K562 (cell line): Measurements from ENCODE around the gene RXYLT1. TPM values are rescaled to one million over a fixed set of nuclear protein-coding genes. Genes with fewer than 3 reads are reported as not detected.

ENCODE experiments used
- ATAC-seq: fragments of 200-7000 bp; cut with Tn5 transposase; 3 replicates; pipeline ENCODE4 v1.9.1; 2020; ENCODE audit warnings: moderate library complexity
- BruUV-seq: library from RNA; stranded (reverse); fragments of 400-500 nt; replicated peaks from 2 replicates; lab custom pipeline; 2021; lab: Mats Ljungman, UMichigan
- CTCF ChIA-PET: fragments of 300-600 bp; formaldehyde crosslinking; extraction: SDS; loops from one replicate; lab custom pipeline; 2021; ENCODE audit warnings: low intra/inter-chr PET ratio; lab: Yijun Ruan, JAX
- POLR2A ChIA-PET: fragments of 300-600, 350-650 bp; sonication (Branson Sonifier 250); formaldehyde crosslinking; extraction: SDS; loops from one replicate; lab custom pipeline; 2021; ENCODE audit warnings: antibody characterized with exemption, inconsistent platforms; lab: Yijun Ruan, JAX
- DNase-seq, 4 experiments: peaks; one replicate each; pipeline versions ENCODE4 v3.0.0 to v3.0.0-alpha.2; 2011 to 2018; ENCODE audit warnings: low spot score in 3 of 4, mixed read lengths in 3 of 4; ENCODE audit errors: extremely low read depth in 1 of 4
- FAIRE-seq: peaks from 2 replicates; lab custom pipeline; 2011; peaks lifted over from hg19 to GRCh38; lab: Jason Lieb, UNC
- H2AFZ ChIP-seq: 2 replicates; pipeline ENCODE4 v1.6.0; 2011; ENCODE audit warnings: low read depth, low read length, control low read depth, inconsistent platforms
- H3K27ac ChIP-seq: fragments of 200-600 bp; 3 replicates; pipeline ENCODE4 v1.8.0; 2011; ENCODE audit warnings: low read depth, mild to moderate bottlenecking, control low read depth, inconsistent platforms, low read length, moderate library complexity, mixed read lengths; ENCODE audit errors: extremely low read depth
- H3K27me3 ChIP-seq, 2 experiments: fragments of 300-600 bp in 1 of 2; 2 replicates in 1 of 2; 3 replicates in 1 of 2; pipeline versions ENCODE4 v1.6.0 to v1.8.0; 2011; ENCODE audit warnings: inconsistent platforms in 2 of 2, low read length in 2 of 2, mild to moderate bottlenecking in 1 of 2, mixed read lengths in 1 of 2, moderate library complexity in 1 of 2; ENCODE audit not compliant: control insufficient read depth in 2 of 2, insufficient read depth in 2 of 2
- H3K36me3 ChIP-seq: fragments of 300-600 bp; 3 replicates; pipeline ENCODE4 v1.8.0; 2011; ENCODE audit warnings: mild to moderate bottlenecking, low read length, inconsistent platforms; ENCODE audit not compliant: control insufficient read depth, insufficient read depth
- H3K4me1 ChIP-seq, 2 experiments: fragments of 200-600 bp in 1 of 2; replicated peaks in 1 of 2; 2 replicates in 1 of 2; 3 replicates in 1 of 2; pipeline versions ENCODE4 v1.5.1 to v1.8.0; 2011; ENCODE audit warnings: inconsistent platforms in 2 of 2, low read length in 2 of 2, mild to moderate bottlenecking in 1 of 2, mixed read lengths in 1 of 2, moderate library complexity in 1 of 2; ENCODE audit not compliant: control insufficient read depth in 2 of 2, insufficient read depth in 2 of 2
- H3K4me2 ChIP-seq: 2 replicates; pipeline ENCODE4 v1.6.1; 2011; ENCODE audit warnings: low read length, control low read depth, inconsistent platforms, mixed read lengths; ENCODE audit not compliant: insufficient read depth
- H3K4me3 ChIP-seq: fragments of 200-600 bp; sonication (generic), shearing (Covaris generic); 2 replicates; pipeline ENCODE4 v1.5.1; 2016; ENCODE audit warnings: control low read depth, inconsistent platforms
- H3K79me2 ChIP-seq: fragments of 200-600 bp; 3 replicates; pipeline ENCODE4 v1.8.0; 2011; ENCODE audit warnings: low read length, inconsistent platforms; ENCODE audit not compliant: control insufficient read depth, insufficient read depth
- H3K9ac ChIP-seq, 2 experiments: 2 replicates each; pipeline versions ENCODE4 v1.6.0 to v1.6.1; 2011; ENCODE audit warnings: low read depth in 2 of 2, low read length in 2 of 2, control low read depth in 1 of 2, inconsistent platforms in 1 of 2, mild to moderate bottlenecking in 1 of 2, mixed read lengths in 1 of 2; ENCODE audit not compliant: insufficient read depth in 1 of 2
- H3K9me1 ChIP-seq: one replicate; pipeline ENCODE4 v1.6.0; 2011; ENCODE audit warnings: inconsistent platforms, mild to moderate bottlenecking, low read length, moderate library complexity; ENCODE audit not compliant: control insufficient read depth, insufficient read depth
- H3K9me3 ChIP-seq: replicated peaks from 2 replicates; pipeline ENCODE4 v1.5.1; 2011; ENCODE audit warnings: low read depth, low read length, inconsistent platforms; ENCODE audit not compliant: control insufficient read depth, insufficient read depth
- H4K20me1 ChIP-seq: replicated peaks from 2 replicates; pipeline ENCODE4 v1.6.1; 2011; ENCODE audit warnings: low read length, inconsistent platforms, mixed read lengths; ENCODE audit not compliant: control insufficient read depth, insufficient read depth
- MAFK ChIP-seq: IDR thresholded peaks from 2 replicates; pipeline ENCODE4 v1.6.1; 2011; ENCODE audit warnings: low read length, improper control_type of control experiment
- NFE2L1 ChIP-seq: fragments of 450-650 bp; IDR thresholded peaks from 2 replicates; pipeline ENCODE4 v1.6.1; 2016; ENCODE audit warnings: missing genetic modification characterization, low read depth, mild to moderate bottlenecking, missing compliant biosample characterization, moderate library complexity, borderline replicate concordance
- POLR3G ChIP-seq: IDR thresholded peaks from 2 replicates; pipeline ENCODE4 v1.6.1; 2011; ENCODE audit not compliant: insufficient read length, insufficient replicate concordance; ENCODE audit errors: extremely low read depth
- PTTG1 ChIP-seq: fragments of 450-650 bp; IDR thresholded peaks from 2 replicates; pipeline ENCODE4 v1.6.1; 2016; ENCODE audit warnings: low read depth, mild to moderate bottlenecking, missing genetic modification characterization, missing compliant biosample characterization
- RBFOX2 ChIP-seq: fragments of 200-400 bp; formaldehyde crosslinking; IDR thresholded peaks from 2 replicates; pipeline ENCODE4 v1.6.1; 2017; ENCODE audit warnings: low read depth, mild to moderate bottlenecking, low read length, moderate library complexity
- RBM14 ChIP-seq: fragments of 200-400 bp; formaldehyde crosslinking; IDR thresholded peaks from 2 replicates; pipeline ENCODE4 v1.6.1; 2018; ENCODE audit warnings: low read depth, mild to moderate bottlenecking, low read length, moderate library complexity, borderline replicate concordance; ENCODE audit not compliant: insufficient read depth
- RBM34 ChIP-seq: fragments of 200-400 bp; formaldehyde crosslinking; IDR thresholded peaks from 2 replicates; pipeline ENCODE4 v1.6.1; 2018; ENCODE audit warnings: low read length, borderline replicate concordance; ENCODE audit not compliant: insufficient read depth
- RNF219 ChIP-seq: fragments of 250-450 bp; sonication (Bioruptor Pico); IDR thresholded peaks from 2 replicates; pipeline ENCODE4 v1.5.0; 2022; ENCODE audit warnings: mild to moderate bottlenecking
- SIRT6 ChIP-seq: IDR thresholded peaks from one replicate; pipeline ENCODE4 v1.6.1; 2012; ENCODE audit warnings: low read depth, mild to moderate bottlenecking, control low read depth, inconsistent platforms, low read length, moderate library complexity
- SPI1 ChIP-seq: IDR thresholded peaks from 2 replicates; pipeline ENCODE4 v1.6.1; 2011; ENCODE audit warnings: low read depth, low read length, control low read depth, borderline replicate concordance
- TAF15 ChIP-seq: fragments of 200-400 bp; formaldehyde crosslinking; IDR thresholded peaks from 2 replicates; pipeline ENCODE4 v1.6.1; 2017; ENCODE audit warnings: mild to moderate bottlenecking, low read depth, low read length, moderate library complexity
- ZBTB11 ChIP-seq, 3 experiments: fragments of 200-800 bp in 1 of 3; fragments of 250-450 bp in 1 of 3; fragments of 450-650 bp in 1 of 3; sonication (Bioruptor Pico) in 1 of 3; sonication (Bioruptor generic) in 1 of 3; formaldehyde crosslinking in 1 of 3; IDR thresholded peaks; 2 replicates each; pipeline versions ENCODE4 v1.6.1 to v1.8.0; 2016 to 2022; ENCODE audit warnings: mild to moderate bottlenecking in 2 of 3, missing genetic modification characterization in 2 of 3, missing compliant biosample characterization in 1 of 3, moderate library complexity in 1 of 3
- ZC3H4 ChIP-seq: sonication (generic); formaldehyde crosslinking; IDR thresholded peaks from 2 replicates; pipeline ENCODE4 v1.9.0; 2021; ENCODE audit warnings: missing genetic modification reagents, borderline replicate concordance
- ZNF121 ChIP-seq: sonication (generic); formaldehyde crosslinking; conservative IDR thresholded peaks from 2 replicates; pipeline ENCODE4 v1.8.0; 2022; ENCODE audit warnings: missing genetic modification reagents
- ZNF76 ChIP-seq: fragments of 250-450 bp; sonication (Bioruptor Pico); IDR thresholded peaks from 2 replicates; pipeline ENCODE4 v1.4.0; 2020; ENCODE audit warnings: mild to moderate bottlenecking, moderate library complexity, borderline replicate concordance
- WGBS: fragments of 100-300 bp; shearing (Covaris generic); methylation state at CpG from one replicate; pipeline ENCODE4 v1.1.6; 2016; ENCODE audit warnings: low coverage, mixed read lengths; ENCODE audit not compliant: insufficient coverage; ENCODE audit errors: missing lambda C conversion rate; 5-methylcytosine and 5-hydroxymethylcytosine counted together
- in situ Hi-C: fragments of 300-500 bp; cut with MboI; formaldehyde crosslinking; loops from 4 replicates; pipeline ENCODE4 v1.15.0; 2018; ENCODE audit warnings: inconsistent platforms, mixed read lengths
- intact Hi-C: fragments of 100-400 bp; cut with micrococcal nuclease; formaldehyde crosslinking; loops from 2 replicates; pipeline ENCODE4 v1.14.2; 2022
- polyA plus RNA-seq, 8 experiments: library from polyadenylated mRNA; depleted of rRNA in 4 of 8; stranded (reverse) in 5 of 8; unstranded in 3 of 8; fragments of >200 nt; fragmentation: Nextera tagmentation in 2 of 8; fragmentation: Illumina TruSeq in 1 of 8; extraction: Ambion mirVana in 2 of 8; extraction: Trizol in 1 of 8; gene quantifications; 2 replicates each; pipeline versions ENCODE4 v1.2.1 to v1.2.3, GENCODE V29; 2011 to 2014; ENCODE audit warnings: inconsistent platforms in 1 of 8, missing spikeins in 1 of 8
- total RNA-seq, 7 experiments: library from RNA; depleted of rRNA in 6 of 7; stranded (reverse); fragments of >200 nt in 6 of 7; fragmentation: Illumina TruSeq in 2 of 7; extraction: Trizol in 2 of 7; gene quantifications; 2 replicates each; pipeline versions ENCODE4 v1.2.1 to v1.2.3, GENCODE V29; 2011 to 2021; ENCODE audit warnings: low replicate concordance in 1 of 7

Gene RXYLT1
- total and polyA plus RNA-seq, 9 of the 15 experiments (the other 6 are each of a cell fraction or from before 2014, with no cell fraction given): 6.7 to 26.5 (median 20.9) TPM

GRCh38 chr12:63747553-63747952 is 32.2 kb upstream of the RXYLT1 start:
- CTCF ChIA-PET: no interaction called here
- FAIRE-seq (no peak), DNase-seq (no peak), ATAC-seq (no peak)
- no peak overlapping the region for H2AFZ ChIP-seq
- H3K27ac ChIP-seq: no peak overlapping the region
- H3K79me2 ChIP-seq: no peaks in the 10 kb centered on the region
- intact Hi-C loops: no loop called here
- H4K20me1 ChIP-seq: no peaks in the 10 kb centered on the region
- H3K27me3 ChIP-seq: no peaks in the 10 kb centered on the region
- no TSS peak for BruUV-seq
- no peaks in the 10 kb centered on the region for H3K4me1 ChIP-seq
- in situ Hi-C loops: loop anchor here (5.0 kb wide), 1 partner anchor 195 kb away; no protein-coding TSS in a partner anchor
- H3K36me3 ChIP-seq: no peaks in the 10 kb centered on the region
- no peaks in the 10 kb centered on the region for H3K9me1 ChIP-seq
- no peak overlapping the region for H3K4me2 ChIP-seq
- no peak for TF ChIP-seq SIRT6
- TF ChIP-seq PTTG1 (tag): no peak
- no peak for TF ChIP-seq MAFK
- no peak for TF ChIP-seq RBFOX2
- TF ChIP-seq ZNF76 (CRISPR knock-in tag): no peak
- no peak for TF ChIP-seq RBM34
- no peak for TF ChIP-seq ZC3H4 (CRISPR knock-in tag)
- TF ChIP-seq NFE2L1: no peak
- no peak for TF ChIP-seq ZBTB11 (CRISPR knock-in tag; IDR thresholded peaks at IDR 0.05)
- no peak for TF ChIP-seq TAF15
- no peak for TF ChIP-seq RBM14
- TF ChIP-seq SPI1: no peak
- TF ChIP-seq POLR3G: no peak
- TF ChIP-seq ZNF121 (CRISPR knock-in tag): no peak
- no peak for TF ChIP-seq RNF219 (CRISPR knock-in tag)
- WGBS: 23% methylated on average over 4 of the region's 5 CpGs
- no peak overlapping the region for H3K4me3 ChIP-seq
- no peak overlapping the region for H3K9ac ChIP-seq
- no peaks in the 10 kb centered on the region for H3K9me3 ChIP-seq
- POLR2A ChIA-PET: no interaction called here
